K562 (cell line): ENCODE measurements around the gene TMC6. TPM values are rescaled to one million over a fixed set of nuclear protein-coding genes. Genes with fewer than 3 reads are reported as not detected.

ENCODE experiments used
- E2F6 ChIP-seq, 2 experiments: IDR thresholded peaks; 2 replicates each; pipeline ENCODE4 v1.6.1; 2011; ENCODE audit warnings: borderline replicate concordance in 1 of 2, control low read depth in 1 of 2, low read depth in 1 of 2, low read length in 1 of 2, mild to moderate bottlenecking in 1 of 2, mixed read lengths in 1 of 2, moderate library complexity in 1 of 2; ENCODE audit not compliant: insufficient read depth in 1 of 2, insufficient read length in 1 of 2, poor library complexity in 1 of 2, severe bottlenecking in 1 of 2; ENCODE audit errors: extremely low read depth in 1 of 2
- ESRRA ChIP-seq: fragments of 450-650 bp; IDR thresholded peaks from 2 replicates; pipeline ENCODE4 v1.6.1; 2014; ENCODE audit warnings: low read depth, mild to moderate bottlenecking, moderate library complexity, borderline replicate concordance
- FOXK1 ChIP-seq: sonication (generic); formaldehyde crosslinking; IDR thresholded peaks from 2 replicates; pipeline ENCODE4 v1.8.0; 2022; ENCODE audit warnings: missing genetic modification reagents, mild to moderate bottlenecking, borderline replicate concordance
- FUS ChIP-seq: fragments of 200-400 bp; formaldehyde crosslinking; optimal IDR thresholded peaks from 2 replicates; pipeline ENCODE3; 2017; ENCODE audit warnings: low read depth, low read length
- HMGN3 ChIP-seq: IDR thresholded peaks from 2 replicates; pipeline ENCODE4 v1.6.1; 2011; ENCODE audit warnings: borderline replicate concordance, low read depth, mild to moderate bottlenecking, mixed read lengths, low read length; ENCODE audit not compliant: insufficient read length; ENCODE audit errors: extremely low read depth
- NFIC ChIP-seq: fragments of 450-650 bp; IDR thresholded peaks from 2 replicates; pipeline ENCODE4 v1.6.1; 2017; ENCODE audit warnings: mild to moderate bottlenecking, inconsistent platforms
- PML ChIP-seq: IDR thresholded peaks from 2 replicates; pipeline ENCODE4 v1.6.1; 2012; ENCODE audit warnings: low read length, inconsistent platforms
- POLR2G ChIP-seq: fragments of 200-400 bp; formaldehyde crosslinking; IDR thresholded peaks from 2 replicates; pipeline ENCODE4 v1.6.1; 2017; ENCODE audit warnings: low read depth, mild to moderate bottlenecking, antibody characterized with exemption, low read length, moderate library complexity
- PTRF ChIP-seq: fragments of 450-650 bp; IDR thresholded peaks from 2 replicates; pipeline ENCODE4 v1.6.1; 2016; ENCODE audit warnings: mild to moderate bottlenecking, missing genetic modification characterization, missing compliant biosample characterization
- RBM22 ChIP-seq: fragments of 200-400 bp; formaldehyde crosslinking; IDR thresholded peaks from 2 replicates; pipeline ENCODE4 v1.6.1; 2018; ENCODE audit warnings: low read length, low read depth; ENCODE audit not compliant: poor library complexity, severe bottlenecking
- SPI1 ChIP-seq: IDR thresholded peaks from 2 replicates; pipeline ENCODE4 v1.6.1; 2011; ENCODE audit warnings: low read depth, low read length, control low read depth, borderline replicate concordance
- TAF9B ChIP-seq: fragments of 450-650 bp; IDR thresholded peaks from 2 replicates; pipeline ENCODE4 v1.6.1; 2018; ENCODE audit warnings: mild to moderate bottlenecking; ENCODE audit not compliant: partially characterized antibody
- XRCC5 ChIP-seq: fragments of 200-400 bp; formaldehyde crosslinking; IDR thresholded peaks from 2 replicates; pipeline ENCODE4 v1.6.1; 2017; ENCODE audit warnings: low read depth, mild to moderate bottlenecking, low read length
- ZNF589 ChIP-seq: fragments of 200-800 bp; sonication (Bioruptor generic); IDR thresholded peaks from 2 replicates; pipeline ENCODE4 v1.6.1; 2016; ENCODE audit warnings: low read depth, missing genetic modification characterization, missing compliant biosample characterization
- ZNF75A ChIP-seq: fragments of 450-650 bp; formaldehyde crosslinking; IDR thresholded peaks from 2 replicates; pipeline ENCODE4 v1.4.0; 2020; ENCODE audit warnings: mild to moderate bottlenecking
- polyA plus RNA-seq, 8 experiments: library from polyadenylated mRNA; depleted of rRNA in 4 of 8; stranded (reverse) in 5 of 8; unstranded in 3 of 8; fragments of >200 nt; fragmentation: Nextera tagmentation in 2 of 8; fragmentation: Illumina TruSeq in 1 of 8; extraction: Ambion mirVana in 2 of 8; extraction: Trizol in 1 of 8; gene quantifications; 2 replicates each; pipeline versions ENCODE4 v1.2.1 to v1.2.3, GENCODE V29; 2011 to 2014; ENCODE audit warnings: inconsistent platforms in 1 of 8, missing spikeins in 1 of 8
- total RNA-seq, 7 experiments: library from RNA; depleted of rRNA in 6 of 7; stranded (reverse); fragments of >200 nt in 6 of 7; fragmentation: Illumina TruSeq in 2 of 7; extraction: Trizol in 2 of 7; gene quantifications; 2 replicates each; pipeline versions ENCODE4 v1.2.1 to v1.2.3, GENCODE V29; 2011 to 2021; ENCODE audit warnings: low replicate concordance in 1 of 7
- TF ChIP-seq, protein P1 (sequence below), 2 experiments: fragments of 450-650 bp; formaldehyde crosslinking in 1 of 2; IDR thresholded peaks; 2 replicates each; pipeline versions ENCODE4 v1.4.0 to v1.6.1; 2014 to 2020; ENCODE audit warnings: mild to moderate bottlenecking in 2 of 2, borderline replicate concordance in 1 of 2, low read depth in 1 of 2

The TMC6 gene
- total and polyA plus RNA-seq, 9 of the 15 experiments (the other 6 are each of a cell fraction or from before 2014, with no cell fraction given), result 4.1 to 351 (median 66.9) TPM

DNA sequence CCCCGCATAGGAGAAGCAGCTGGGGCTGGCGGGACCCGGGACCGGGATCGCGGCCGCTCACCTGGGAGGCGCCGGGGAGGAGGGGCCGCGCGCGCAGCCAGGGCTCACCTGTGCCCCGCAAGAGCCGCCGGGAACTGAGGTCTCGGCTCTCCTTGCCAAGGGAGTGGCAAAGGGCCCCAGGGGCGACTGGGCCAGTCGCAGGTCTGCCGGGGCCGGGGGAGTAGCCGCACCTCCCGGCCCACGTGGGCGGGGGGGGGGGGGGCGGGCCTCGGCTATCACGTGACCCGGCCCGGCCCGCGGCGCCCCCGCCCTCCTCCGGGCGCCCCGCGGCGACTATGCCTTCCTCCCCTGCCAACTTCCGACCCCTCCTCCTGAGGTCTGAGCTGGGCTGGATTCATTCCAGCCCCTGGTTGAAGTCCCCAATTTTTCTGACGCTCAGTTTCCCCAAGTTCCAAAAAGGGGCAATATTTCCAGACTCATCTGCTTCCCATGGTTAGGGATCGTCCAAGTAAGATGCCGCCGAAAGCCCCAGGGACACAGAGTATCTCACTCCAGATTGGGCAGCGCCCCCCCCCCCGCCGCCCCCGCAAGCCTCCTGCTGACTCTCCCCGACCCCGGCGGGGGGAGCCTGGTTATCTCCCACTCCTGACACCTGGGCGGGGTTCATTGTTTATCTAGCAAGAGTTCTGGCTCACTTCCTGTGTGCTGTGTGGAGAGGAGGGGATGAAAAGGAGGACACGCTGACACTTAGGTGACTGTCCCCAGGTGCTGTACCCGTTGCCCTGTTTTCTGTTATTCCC is at the start of gene TMC6 (continued):
- TF ChIP-seq ZNF589 (CRISPR knock-in tag) (peak; percentile 77), RBM22 (no peak), PTRF (tag) (no peak), XRCC5 (peak; percentile 24; the same call in 1 of the 2 replicates), ZNF75A (CRISPR knock-in tag) (no peak), E2F6 (IDR thresholded peaks at IDR 0.05; ENCODE audit: borderline replicate concordance in 1 of 2, extremely low read depth in 1 of 2, insufficient read depth in 1 of 2, insufficient read length in 1 of 2, low read depth in 1 of 2, low read length in 1 of 2, poor library complexity in 1 of 2, severe bottlenecking in 1 of 2) (peak in 1 of 2 experiments; percentile 39), PML (peak; percentile 62; the same call in 1 of the 2 replicates), ESRRA (peak; percentile 84; the same call in 1 of the 2 replicates), TAF9B (peak; percentile 76), FOXK1 (CRISPR knock-in tag) (no peak), FUS (peak; percentile 48), POLR2G (peak; percentile 86), SPI1 (peak; percentile 84), HMGN3 (peak; percentile 92), NFIC (peak; percentile 86)
- TF ChIP-seq, protein P1, sequence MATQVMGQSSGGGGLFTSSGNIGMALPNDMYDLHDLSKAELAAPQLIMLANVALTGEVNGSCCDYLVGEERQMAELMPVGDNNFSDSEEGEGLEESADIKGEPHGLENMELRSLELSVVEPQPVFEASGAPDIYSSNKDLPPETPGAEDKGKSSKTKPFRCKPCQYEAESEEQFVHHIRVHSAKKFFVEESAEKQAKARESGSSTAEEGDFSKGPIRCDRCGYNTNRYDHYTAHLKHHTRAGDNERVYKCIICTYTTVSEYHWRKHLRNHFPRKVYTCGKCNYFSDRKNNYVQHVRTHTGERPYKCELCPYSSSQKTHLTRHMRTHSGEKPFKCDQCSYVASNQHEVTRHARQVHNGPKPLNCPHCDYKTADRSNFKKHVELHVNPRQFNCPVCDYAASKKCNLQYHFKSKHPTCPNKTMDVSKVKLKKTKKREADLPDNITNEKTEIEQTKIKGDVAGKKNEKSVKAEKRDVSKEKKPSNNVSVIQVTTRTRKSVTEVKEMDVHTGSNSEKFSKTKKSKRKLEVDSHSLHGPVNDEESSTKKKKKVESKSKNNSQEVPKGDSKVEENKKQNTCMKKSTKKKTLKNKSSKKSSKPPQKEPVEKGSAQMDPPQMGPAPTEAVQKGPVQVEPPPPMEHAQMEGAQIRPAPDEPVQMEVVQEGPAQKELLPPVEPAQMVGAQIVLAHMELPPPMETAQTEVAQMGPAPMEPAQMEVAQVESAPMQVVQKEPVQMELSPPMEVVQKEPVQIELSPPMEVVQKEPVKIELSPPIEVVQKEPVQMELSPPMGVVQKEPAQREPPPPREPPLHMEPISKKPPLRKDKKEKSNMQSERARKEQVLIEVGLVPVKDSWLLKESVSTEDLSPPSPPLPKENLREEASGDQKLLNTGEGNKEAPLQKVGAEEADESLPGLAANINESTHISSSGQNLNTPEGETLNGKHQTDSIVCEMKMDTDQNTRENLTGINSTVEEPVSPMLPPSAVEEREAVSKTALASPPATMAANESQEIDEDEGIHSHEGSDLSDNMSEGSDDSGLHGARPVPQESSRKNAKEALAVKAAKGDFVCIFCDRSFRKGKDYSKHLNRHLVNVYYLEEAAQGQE (IDR thresholded peaks at IDR 0.05; ENCODE audit: borderline replicate concordance), result peak; percentile 55
- TF ChIP-seq, protein P1 (CRISPR knock-in tag; IDR thresholded peaks at IDR 0.05; ENCODE audit: low read depth), result peak; percentile 14; the same call in 1 of the 2 replicates
